ENCODE data around the gene GUCY1A1. TPM values are rescaled to one million over a fixed set of nuclear protein-coding genes. Genes with fewer than 3 reads are reported as not detected.

The GUCY1A1 gene
- total RNA-seq (ENCODE audit: low replicate concordance): 0.08 and 1.5 TPM in 2 replicates

GRCh38 chr4:155666344-155667221, at the start of gene GUCY1A1:
GUCY1A1 (plus strand) TSS chr4:155666848; CDS start chr4:155696868, 30,020 bp downstream.

GRCh38 chr4:155758481-155759371, 92.1 kb downstream of the GUCY1A1 start, which contains the start of gene GUCY1B1:
GUCY1B1 (plus strand) TSS chr4:155759021; CDS start chr4:155759141, 120 bp downstream.

Other genes starting within 250 kb of the GUCY1A1 start
- gene GUCY1B1, start 92.2 kb downstream of the GUCY1A1 start, total RNA-seq (ENCODE audit: low replicate concordance): 0.38 and 5.1 TPM in 2 replicates
- gene ASIC5, start 199.4 kb downstream of the GUCY1A1 start, total RNA-seq (ENCODE audit: low replicate concordance): not detected in 2 replicates
- gene TDO2, start 236.8 kb downstream of the GUCY1A1 start, total RNA-seq (ENCODE audit: low replicate concordance): 0.82 TPM in 1 of 2 replicates, not detected in the other